ENCODE data around the gene ACSF2. TPM values are rescaled to one million over a fixed set of nuclear protein-coding genes. Genes with fewer than 3 reads are reported as not detected.

The ACSF2 gene
- total and polyA plus RNA-seq, 2 donors from 2014 or later = 44.4 to 404 TPM

DNA sequence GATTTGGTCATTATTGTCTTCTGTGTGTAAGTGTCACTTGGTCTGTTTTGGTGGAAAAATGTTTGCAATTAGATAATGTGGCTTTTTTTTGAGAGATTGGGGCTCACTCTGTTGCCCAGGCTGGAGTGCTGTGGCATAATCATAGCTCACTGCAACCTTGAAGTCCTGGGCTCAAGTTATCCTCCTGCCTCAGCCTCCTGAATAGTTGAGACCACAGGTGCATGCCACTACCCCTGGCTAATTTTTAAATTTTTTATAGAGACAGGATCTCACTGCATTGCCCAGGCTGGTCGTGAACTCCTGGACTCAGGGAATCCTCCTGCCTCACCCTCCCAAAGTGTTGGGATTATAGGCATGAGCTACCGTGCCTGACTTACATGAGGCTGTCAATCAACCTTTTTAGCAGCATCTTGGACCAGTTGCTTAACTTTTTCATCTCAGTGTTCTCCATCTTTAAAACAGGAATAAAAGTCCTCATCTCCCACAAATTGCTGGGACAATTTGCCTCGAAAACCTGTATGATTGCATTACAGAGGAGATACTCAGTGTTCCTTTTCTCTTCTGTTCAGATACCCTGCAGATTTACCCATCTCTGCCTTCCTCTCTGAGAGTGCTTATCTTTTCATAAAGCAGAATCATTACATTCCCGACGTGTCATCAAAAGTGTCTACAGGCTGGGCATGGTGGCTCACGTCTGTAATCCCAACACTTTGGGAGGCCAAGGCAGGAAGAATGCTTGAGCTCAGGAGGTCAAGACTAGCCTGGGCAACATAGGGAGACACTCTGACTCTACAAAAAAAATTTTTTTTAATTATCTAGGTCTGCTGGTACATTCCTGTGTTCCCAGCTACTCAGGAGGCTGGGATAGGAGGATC is 19.1 kb downstream of the ACSF2 start:
- Histone ChIP-seq H3K27ac (ENCODE audit: low read depth in 2 of 2, low read length in 2 of 2) (no peak overlapping the region), H3K9ac (ENCODE audit: low read length in 3 of 3) (no peak overlapping the region), H3K36me3 (ENCODE audit: control insufficient read depth in 2 of 3, insufficient read depth in 3 of 3, low read length in 3 of 3) (no peaks in the 10 kb centered on the region), H3K4me1 (ENCODE audit: control insufficient read depth in 2 of 3, insufficient read depth in 2 of 3, low read depth in 1 of 3, low read length in 3 of 3) (peaks cover 0 to 13% (median 10%) of the 10 kb centered on the region in 3 donors), H3K4me3 (ENCODE audit: low read length in 3 of 3) (no peak overlapping the region), H3K27me3 (ENCODE audit: control insufficient read depth, insufficient read depth, low read length) (no peaks in the 10 kb centered on the region), H3K9me3 (ENCODE audit: control insufficient read depth in 2 of 3, insufficient read depth in 1 of 3, low read length in 3 of 3) (no peaks in the 10 kb centered on the region)
- FAIRE-seq = no peak
- no peak for DNase-seq
- intact Hi-C loops (cut with DNase I) = no loop called here
- TF ChIP-seq, protein P1, sequence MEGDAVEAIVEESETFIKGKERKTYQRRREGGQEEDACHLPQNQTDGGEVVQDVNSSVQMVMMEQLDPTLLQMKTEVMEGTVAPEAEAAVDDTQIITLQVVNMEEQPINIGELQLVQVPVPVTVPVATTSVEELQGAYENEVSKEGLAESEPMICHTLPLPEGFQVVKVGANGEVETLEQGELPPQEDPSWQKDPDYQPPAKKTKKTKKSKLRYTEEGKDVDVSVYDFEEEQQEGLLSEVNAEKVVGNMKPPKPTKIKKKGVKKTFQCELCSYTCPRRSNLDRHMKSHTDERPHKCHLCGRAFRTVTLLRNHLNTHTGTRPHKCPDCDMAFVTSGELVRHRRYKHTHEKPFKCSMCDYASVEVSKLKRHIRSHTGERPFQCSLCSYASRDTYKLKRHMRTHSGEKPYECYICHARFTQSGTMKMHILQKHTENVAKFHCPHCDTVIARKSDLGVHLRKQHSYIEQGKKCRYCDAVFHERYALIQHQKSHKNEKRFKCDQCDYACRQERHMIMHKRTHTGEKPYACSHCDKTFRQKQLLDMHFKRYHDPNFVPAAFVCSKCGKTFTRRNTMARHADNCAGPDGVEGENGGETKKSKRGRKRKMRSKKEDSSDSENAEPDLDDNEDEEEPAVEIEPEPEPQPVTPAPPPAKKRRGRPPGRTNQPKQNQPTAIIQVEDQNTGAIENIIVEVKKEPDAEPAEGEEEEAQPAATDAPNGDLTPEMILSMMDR (IDR thresholded peaks at IDR 0.05; ENCODE audit: borderline replicate concordance, extremely low read depth, insufficient read depth) = no peak

DNA sequence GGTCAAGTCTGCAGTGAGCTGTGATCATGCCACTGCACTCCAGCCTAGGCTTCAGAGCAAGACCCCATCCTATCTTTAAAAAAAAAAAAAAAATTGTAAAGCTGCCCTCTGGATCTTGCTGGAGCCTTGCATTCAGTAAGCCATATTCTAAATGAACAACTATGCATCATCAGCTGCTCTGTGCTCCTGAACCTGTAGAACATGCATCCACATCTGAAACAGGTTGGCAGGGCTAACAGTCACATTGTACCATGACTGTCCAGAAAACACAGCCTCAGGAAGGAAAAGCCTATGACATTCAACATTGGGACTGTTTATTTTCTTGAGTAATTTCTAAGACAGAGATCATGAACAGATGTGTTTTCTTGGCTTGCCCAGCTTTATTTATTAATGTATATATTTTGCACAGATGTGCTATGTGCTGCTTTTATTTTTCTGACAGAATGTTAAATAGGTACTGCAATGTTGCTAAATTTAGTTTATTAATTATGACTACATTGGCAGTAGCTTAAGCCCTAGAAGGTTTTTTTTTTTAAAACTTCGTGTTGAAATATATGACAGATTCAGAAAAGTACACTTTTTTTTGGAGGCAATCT is 19.8 kb downstream of the ACSF2 start:
- Histone ChIP-seq H3K27me3 (ENCODE audit: control insufficient read depth, insufficient read depth, low read length) (no peaks in the 10 kb centered on the region), H3K9ac (ENCODE audit: low read length in 3 of 3) (no peak overlapping the region), H3K9me3 (ENCODE audit: control insufficient read depth in 2 of 3, insufficient read depth in 1 of 3, low read length in 3 of 3) (no peaks in the 10 kb centered on the region), H3K4me1 (ENCODE audit: control insufficient read depth in 2 of 3, insufficient read depth in 2 of 3, low read depth in 1 of 3, low read length in 3 of 3) (peaks cover 0 to 10% (median 4%) of the 10 kb centered on the region in 3 donors), H3K27ac (ENCODE audit: low read depth in 2 of 2, low read length in 2 of 2) (no peak overlapping the region), H3K36me3 (ENCODE audit: control insufficient read depth in 2 of 3, insufficient read depth in 3 of 3, low read length in 3 of 3) (no peaks in the 10 kb centered on the region), H3K4me3 (ENCODE audit: low read length in 3 of 3) (no peak overlapping the region)
- no peak for DNase-seq
- FAIRE-seq = no peak
- intact Hi-C loops (cut with DNase I) = no loop called here
- TF ChIP-seq, protein P1 (IDR thresholded peaks at IDR 0.05; ENCODE audit: borderline replicate concordance, extremely low read depth, insufficient read depth) = no peak

DNA sequence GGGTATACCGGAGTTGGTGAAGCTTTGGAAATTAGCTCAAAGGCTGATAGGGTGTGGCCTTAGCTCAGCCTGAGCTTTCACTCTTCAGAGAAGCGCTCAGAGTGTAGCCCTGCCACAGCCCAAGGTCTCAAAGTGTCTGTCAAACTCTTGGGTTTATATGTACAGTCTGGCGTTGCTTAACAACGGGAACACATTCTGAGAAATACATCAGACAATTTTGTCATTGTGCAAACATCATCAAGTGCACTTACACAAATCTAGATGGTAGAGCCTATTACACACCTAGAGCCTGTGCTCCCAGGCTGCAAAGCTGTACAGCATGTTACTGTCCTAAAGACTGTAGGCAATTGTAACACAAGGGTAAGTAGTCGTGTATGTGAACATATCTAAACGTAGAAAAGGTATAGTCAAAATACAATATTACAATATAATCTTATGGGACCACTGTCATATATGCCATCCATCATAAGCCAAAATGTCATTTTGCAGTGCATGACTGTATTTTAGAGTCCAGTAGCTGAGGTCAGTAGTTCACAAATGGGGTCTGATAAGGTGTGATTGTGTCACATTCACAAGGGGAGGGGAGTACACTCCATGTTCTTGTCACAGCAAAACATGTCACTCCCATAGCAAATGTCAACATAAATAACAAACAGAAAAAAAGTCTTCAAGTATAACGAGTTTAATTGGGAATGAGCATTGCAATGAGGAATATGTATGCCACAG is 22.0 kb downstream of the ACSF2 start:
- peaks cover 0 to 8% (median 0%) of the 10 kb centered on the region in 3 donors for H3K4me1 ChIP-seq (ENCODE audit: control insufficient read depth in 2 of 3, insufficient read depth in 2 of 3, low read depth in 1 of 3, low read length in 3 of 3)
- no peaks in the 10 kb centered on the region for H3K27me3 ChIP-seq (ENCODE audit: control insufficient read depth, insufficient read depth, low read length)
- intact Hi-C loops (cut with DNase I) = no loop called here
- no peaks in the 10 kb centered on the region for H3K36me3 ChIP-seq (ENCODE audit: control insufficient read depth in 2 of 3, insufficient read depth in 3 of 3, low read length in 3 of 3)
- H3K9ac ChIP-seq (ENCODE audit: low read length in 3 of 3) = no peak overlapping the region
- TF ChIP-seq, protein P1 (IDR thresholded peaks at IDR 0.05; ENCODE audit: borderline replicate concordance, extremely low read depth, insufficient read depth) = no peak
- no peak overlapping the region for H3K4me3 ChIP-seq (ENCODE audit: low read length in 3 of 3)
- FAIRE-seq = no peak
- H3K9me3 ChIP-seq (ENCODE audit: control insufficient read depth in 2 of 3, insufficient read depth in 1 of 3, low read length in 3 of 3) = no peaks in the 10 kb centered on the region
- H3K27ac ChIP-seq (ENCODE audit: low read depth in 2 of 2, low read length in 2 of 2) = no peak overlapping the region
- no peak for DNase-seq

All from kidney (tissue), 14 donors.